ENCODE measurements around the gene CNN2. TPM values are rescaled to one million over a fixed set of nuclear protein-coding genes. Genes with fewer than 3 reads are reported as not detected.

The CNN2 gene
- total RNA-seq, 1 donor from 2014 or later: 163 TPM

DNA sequence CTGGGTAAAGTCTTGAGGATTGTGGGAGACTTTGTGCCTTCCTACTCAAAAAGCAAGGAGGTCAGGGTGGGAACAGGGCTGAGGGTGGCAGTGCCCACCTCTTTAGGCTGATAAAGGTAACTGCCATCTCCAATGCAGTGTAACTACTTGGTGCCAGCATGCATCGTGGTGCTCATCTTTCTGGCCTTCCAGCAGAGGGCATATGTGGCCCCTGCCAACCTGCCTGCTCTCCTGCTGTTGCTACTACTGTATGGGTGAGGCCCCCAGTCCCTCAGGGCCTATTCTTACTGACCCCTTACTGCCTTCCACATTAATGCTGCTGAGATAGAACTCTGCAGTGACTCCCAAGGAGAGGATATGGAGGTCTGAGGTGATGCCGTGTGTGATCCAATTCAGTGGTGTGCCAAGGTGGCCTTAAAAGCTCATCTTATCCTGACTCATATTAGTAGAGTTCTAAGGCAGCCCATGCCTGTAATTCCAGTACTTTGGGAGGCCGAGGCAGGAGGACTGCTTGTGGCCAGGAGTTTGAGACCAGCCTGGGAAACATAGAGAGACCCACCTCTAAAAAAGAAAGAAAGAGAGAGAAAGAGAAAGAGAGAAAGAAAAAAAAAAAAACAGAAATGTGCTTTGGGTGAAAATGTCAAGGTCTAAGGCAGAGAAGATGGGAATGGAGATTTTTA is 30.9 kb downstream of the CNN2 start:
- Mint-ChIP-seq H3K4me1 (ENCODE audit: low read depth) (peaks cover 9% of the 10 kb centered on the region), H3K9me3 (no peaks in the 10 kb centered on the region), H3K27me3 (ENCODE audit: low read depth) (no peaks in the 10 kb centered on the region), H3K27ac (peak overlapping the region; percentile 60), H3K36me3 (ENCODE audit: low read depth) (peaks cover 16% of the 10 kb centered on the region), H3K4me3 (ENCODE audit: low read depth) (no peak overlapping the region)
- intact Hi-C loops (cut with micrococcal nuclease): no loop called here
- DNase-seq (ENCODE audit: low spot score): no peak

DNA sequence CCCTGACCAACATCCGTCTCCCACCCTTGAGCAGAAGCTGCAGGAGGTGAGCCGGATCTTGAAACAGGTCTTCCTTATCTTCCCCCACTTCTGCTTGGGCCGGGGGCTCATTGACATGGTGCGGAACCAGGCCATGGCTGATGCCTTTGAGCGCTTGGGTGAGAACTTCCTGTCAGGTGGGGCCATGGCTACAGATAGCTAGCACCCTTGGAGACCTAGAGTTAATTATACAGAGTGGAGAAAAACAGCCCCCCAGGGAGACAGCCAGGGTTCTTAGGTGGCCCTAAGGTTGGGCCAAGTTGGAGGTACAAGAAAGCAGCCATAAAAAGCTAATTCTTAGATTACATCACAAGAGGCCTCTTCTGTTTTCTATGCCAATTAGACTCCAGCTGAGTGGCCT is 31.7 kb downstream of the CNN2 start:
- Mint-ChIP-seq H3K4me3 (ENCODE audit: low read depth) (no peak overlapping the region), H3K9me3 (no peaks in the 10 kb centered on the region), H3K36me3 (ENCODE audit: low read depth) (peaks cover 16% of the 10 kb centered on the region), H3K4me1 (ENCODE audit: low read depth) (peaks cover 9% of the 10 kb centered on the region), H3K27me3 (ENCODE audit: low read depth) (no peaks in the 10 kb centered on the region), H3K27ac (no peak overlapping the region)
- intact Hi-C loops (cut with micrococcal nuclease): no loop called here
- DNase-seq (ENCODE audit: low spot score): no peak

DNA sequence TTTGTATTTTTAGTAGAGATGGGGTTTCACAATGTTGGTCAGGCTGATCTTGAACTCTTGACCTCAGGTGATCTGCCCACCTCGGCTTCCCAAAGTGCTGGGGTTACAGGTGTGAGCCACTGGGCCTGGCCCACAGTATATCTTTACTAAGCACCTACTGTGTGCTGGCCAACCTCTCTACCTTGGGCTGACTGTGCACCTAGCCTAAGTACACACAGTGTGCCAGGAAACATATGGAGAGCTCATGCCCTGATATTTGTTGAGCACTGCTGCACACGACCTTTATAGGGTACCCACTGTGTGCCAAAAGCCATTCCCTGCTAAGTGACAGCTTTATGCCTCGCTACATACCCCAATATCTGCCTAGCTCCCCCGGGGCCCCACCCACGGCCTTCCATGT is 34.3 kb downstream of the CNN2 start:
- no peaks in the 10 kb centered on the region for H3K27me3 Mint-ChIP-seq (ENCODE audit: low read depth)
- intact Hi-C loops (cut with micrococcal nuclease): no loop called here
- no peaks in the 10 kb centered on the region for H3K9me3 Mint-ChIP-seq
- H3K4me3 Mint-ChIP-seq (ENCODE audit: low read depth): no peak overlapping the region
- peaks cover 20% of the 10 kb centered on the region for H3K4me1 Mint-ChIP-seq (ENCODE audit: low read depth)
- DNase-seq (ENCODE audit: low spot score): no peak
- H3K27ac Mint-ChIP-seq: no peak overlapping the region
- H3K36me3 Mint-ChIP-seq (ENCODE audit: low read depth): peaks cover 16% of the 10 kb centered on the region

DNA sequence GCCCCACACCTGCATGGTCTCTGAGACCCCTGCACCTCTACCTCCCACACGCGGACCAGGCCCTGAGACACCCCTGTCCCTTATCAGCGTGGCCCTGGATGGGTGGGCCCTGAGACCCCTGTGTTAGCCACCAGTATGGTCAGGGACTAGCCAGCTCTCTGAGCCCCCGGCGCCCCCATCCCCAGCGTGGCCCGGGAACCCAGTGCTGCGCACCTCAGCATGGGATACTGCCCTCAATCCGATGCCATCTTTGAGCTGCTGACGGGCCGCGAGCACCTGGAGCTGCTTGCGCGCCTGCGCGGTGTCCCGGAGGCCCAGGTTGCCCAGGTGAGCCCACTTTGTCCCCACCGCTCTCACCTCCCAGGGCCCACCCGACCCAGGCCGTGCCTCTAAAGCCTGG is 35.6 kb downstream of the CNN2 start:
- Mint-ChIP-seq H3K4me3 (ENCODE audit: low read depth) (no peak overlapping the region), H3K4me1 (ENCODE audit: low read depth) (peaks cover 20% of the 10 kb centered on the region), H3K27me3 (ENCODE audit: low read depth) (no peaks in the 10 kb centered on the region), H3K27ac (no peak overlapping the region), H3K9me3 (no peaks in the 10 kb centered on the region), H3K36me3 (ENCODE audit: low read depth) (peaks cover 8% of the 10 kb centered on the region)
- intact Hi-C loops (cut with micrococcal nuclease): no loop called here
- no peak for DNase-seq (ENCODE audit: low spot score)

DNA sequence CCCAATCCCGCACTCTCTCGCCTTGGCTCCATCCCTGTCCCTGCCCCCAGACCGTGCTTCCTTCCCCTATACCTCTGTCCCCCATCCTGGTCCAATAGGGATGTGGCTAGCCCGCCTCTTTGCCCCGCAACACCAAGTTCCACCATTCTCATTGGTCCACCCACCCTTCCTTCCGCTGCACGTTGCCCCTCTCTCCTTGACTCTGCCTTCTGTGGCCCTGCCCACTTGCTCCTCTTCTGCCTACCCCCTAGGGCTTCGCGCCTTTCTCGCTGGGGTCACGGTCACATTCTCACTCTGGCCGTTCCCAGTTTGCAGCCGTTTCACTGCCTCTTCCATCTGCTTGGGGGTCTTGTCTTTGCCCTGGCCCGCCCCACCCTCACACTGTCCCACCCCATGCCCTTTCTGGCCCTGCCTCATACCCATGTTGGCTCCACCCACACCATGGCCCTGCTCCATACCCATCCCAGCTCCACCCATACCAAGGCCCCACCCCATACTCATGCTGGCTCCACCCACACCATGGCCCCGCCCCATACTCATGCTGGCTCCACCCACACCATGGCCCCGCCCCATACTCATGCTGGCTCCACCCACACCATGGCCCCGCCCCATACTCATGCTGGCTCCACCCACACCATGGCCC is 36.1 kb downstream of the CNN2 start:
- Mint-ChIP-seq H3K36me3 (ENCODE audit: low read depth) (peaks cover 5% of the 10 kb centered on the region), H3K27me3 (ENCODE audit: low read depth) (no peaks in the 10 kb centered on the region), H3K4me1 (ENCODE audit: low read depth) (peaks cover 16% of the 10 kb centered on the region), H3K9me3 (no peaks in the 10 kb centered on the region), H3K4me3 (ENCODE audit: low read depth) (no peak overlapping the region), H3K27ac (no peak overlapping the region)
- intact Hi-C loops (cut with micrococcal nuclease): no loop called here
- DNase-seq (ENCODE audit: low spot score): no peak

DNA sequence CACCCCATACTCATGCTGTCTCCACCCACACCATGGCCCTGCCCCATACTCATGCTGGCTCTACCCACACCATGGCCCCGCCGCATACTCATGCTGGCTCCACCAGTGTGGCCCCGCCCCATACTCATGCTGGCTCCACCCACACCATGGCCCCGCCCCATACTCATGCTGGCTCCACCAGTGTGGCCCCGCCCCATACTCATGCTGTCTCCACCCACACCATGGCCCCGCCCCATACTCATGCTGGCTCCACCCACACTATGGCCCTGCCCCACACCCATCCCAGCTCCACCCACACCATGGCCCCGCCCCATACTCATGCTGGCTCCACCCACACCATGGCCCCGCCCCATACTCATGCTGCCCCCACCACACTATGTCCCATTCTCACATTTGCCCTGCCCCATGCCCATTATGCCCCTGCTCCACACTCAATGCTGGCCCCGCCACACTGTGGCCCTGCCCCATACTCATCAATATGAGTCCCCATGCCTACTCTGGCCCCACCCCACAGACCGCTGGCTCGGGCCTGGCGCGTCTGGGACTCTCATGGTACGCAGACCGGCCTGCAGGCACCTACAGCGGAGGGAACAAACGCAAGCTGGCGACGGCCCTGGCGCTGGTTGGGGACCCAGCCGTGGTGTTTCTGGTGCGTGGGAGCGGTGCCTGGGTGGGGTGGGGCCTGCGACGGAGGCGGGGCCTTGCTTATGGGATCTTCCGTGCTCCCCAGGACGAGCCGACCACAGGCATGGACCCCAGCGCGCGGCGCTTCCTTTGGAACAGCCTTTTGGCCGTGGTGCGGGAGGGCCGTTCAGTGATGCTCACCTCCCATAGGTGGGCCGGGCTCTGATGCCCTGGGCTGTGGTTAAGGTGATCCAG is 36.9 kb downstream of the CNN2 start:
- Mint-ChIP-seq H3K9me3 (no peaks in the 10 kb centered on the region), H3K36me3 (ENCODE audit: low read depth) (peaks cover 3% of the 10 kb centered on the region), H3K27ac (no peak overlapping the region), H3K27me3 (ENCODE audit: low read depth) (no peaks in the 10 kb centered on the region), H3K4me1 (ENCODE audit: low read depth) (peaks cover 11% of the 10 kb centered on the region), H3K4me3 (ENCODE audit: low read depth) (no peak overlapping the region)
- DNase-seq (ENCODE audit: low spot score): peak; percentile 68
- intact Hi-C loops (cut with micrococcal nuclease): no loop called here

DNA sequence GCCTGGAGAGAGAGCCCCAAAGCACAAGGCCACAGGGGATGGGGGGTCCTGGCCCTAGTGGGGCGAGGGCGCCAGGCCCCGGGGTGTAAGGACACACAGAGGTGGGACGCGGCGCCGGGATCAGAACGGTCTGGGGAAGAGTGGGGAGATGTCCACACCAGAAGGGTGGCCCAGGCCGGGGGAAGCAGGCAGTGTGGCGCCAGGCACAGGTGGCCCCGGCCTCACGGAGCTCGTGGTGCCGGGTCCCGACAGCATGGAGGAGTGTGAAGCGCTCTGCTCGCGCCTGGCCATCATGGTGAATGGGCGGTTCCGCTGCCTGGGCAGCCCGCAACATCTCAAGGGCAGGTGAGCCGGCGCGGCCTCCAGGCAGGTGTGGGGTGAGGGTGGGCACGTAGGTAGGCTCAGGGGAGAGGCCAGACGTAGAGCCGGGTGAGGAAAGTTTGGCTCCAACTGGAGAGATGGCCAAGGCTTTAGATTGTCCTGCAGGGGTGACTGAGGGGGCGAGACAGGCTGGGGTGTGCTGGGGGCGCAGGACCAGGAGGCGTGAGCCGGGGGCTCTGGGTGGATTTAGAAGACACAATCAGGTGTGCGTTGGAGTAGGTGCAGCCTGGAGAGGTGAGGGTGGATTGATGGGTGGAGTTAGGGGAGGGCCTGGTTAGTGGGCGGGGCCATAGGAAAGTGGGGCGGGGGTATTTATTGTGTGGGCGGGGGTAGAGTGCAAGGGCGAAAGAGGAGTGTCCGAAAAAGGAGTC is 37.7 kb downstream of the CNN2 start:
- H3K4me1 Mint-ChIP-seq (ENCODE audit: low read depth): peaks cover 15% of the 10 kb centered on the region
- H3K27ac Mint-ChIP-seq: no peak overlapping the region
- DNase-seq (ENCODE audit: low spot score): no peak
- H3K27me3 Mint-ChIP-seq (ENCODE audit: low read depth): no peaks in the 10 kb centered on the region
- peaks cover 10% of the 10 kb centered on the region for H3K36me3 Mint-ChIP-seq (ENCODE audit: low read depth)
- H3K4me3 Mint-ChIP-seq (ENCODE audit: low read depth): no peak overlapping the region
- intact Hi-C loops (cut with micrococcal nuclease): no loop called here
- H3K9me3 Mint-ChIP-seq: no peaks in the 10 kb centered on the region

DNA sequence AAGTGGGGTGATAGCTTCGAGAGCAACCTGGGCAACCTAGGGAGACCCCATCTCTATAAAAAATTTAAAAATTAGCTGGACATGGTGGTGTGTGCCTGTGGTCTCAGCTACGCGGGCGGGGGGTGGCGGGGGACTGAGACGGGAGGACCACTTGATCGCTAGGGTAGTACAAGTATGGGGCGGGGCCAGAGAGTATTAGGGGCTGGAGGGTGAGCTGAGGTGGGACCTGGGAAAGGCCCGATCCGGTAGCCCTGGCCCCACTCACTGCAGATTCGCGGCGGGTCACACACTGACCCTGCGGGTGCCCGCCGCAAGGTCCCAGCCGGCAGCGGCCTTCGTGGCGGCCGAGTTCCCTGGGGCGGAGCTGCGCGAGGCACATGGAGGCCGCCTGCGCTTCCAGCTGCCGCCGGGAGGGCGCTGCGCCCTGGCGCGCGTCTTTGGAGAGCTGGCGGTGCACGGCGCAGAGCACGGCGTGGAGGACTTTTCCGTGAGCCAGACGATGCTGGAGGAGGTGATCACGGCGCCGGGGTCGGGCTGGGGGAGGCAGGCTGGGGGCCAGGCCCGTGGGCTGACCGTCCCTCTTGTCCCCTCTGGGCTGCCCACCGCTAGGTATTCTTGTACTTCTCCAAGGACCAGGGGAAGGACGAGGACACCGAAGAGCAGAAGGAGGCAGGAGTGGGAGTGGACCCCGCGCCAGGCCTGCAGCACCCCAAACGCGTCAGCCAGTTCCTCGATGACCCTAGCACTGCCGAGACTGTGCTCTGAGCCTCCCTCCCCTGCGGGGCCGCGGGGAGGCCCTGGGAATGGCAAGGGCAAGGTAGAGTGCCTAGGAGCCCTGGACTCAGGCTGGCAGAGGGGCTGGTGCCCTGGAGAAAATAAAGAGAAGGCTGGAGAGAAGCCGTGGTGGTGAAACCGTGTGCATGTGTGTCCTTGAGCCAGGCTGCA is 38.5 kb downstream of the CNN2 start:
- Mint-ChIP-seq H3K27me3 (ENCODE audit: low read depth) (no peaks in the 10 kb centered on the region), H3K4me3 (ENCODE audit: low read depth) (peak overlapping the region; percentile 13), H3K9me3 (no peaks in the 10 kb centered on the region), H3K36me3 (ENCODE audit: low read depth) (peaks cover 16% of the 10 kb centered on the region), H3K27ac (peak overlapping the region; percentile 60), H3K4me1 (ENCODE audit: low read depth) (peaks cover 20% of the 10 kb centered on the region)
- intact Hi-C loops (cut with micrococcal nuclease): loop anchor here (5.0 kb wide), 1 partner anchor 38 kb away; the partner anchor contains the start of gene CNN2
- peak; percentile 72 for DNase-seq (ENCODE audit: low spot score)

DNA sequence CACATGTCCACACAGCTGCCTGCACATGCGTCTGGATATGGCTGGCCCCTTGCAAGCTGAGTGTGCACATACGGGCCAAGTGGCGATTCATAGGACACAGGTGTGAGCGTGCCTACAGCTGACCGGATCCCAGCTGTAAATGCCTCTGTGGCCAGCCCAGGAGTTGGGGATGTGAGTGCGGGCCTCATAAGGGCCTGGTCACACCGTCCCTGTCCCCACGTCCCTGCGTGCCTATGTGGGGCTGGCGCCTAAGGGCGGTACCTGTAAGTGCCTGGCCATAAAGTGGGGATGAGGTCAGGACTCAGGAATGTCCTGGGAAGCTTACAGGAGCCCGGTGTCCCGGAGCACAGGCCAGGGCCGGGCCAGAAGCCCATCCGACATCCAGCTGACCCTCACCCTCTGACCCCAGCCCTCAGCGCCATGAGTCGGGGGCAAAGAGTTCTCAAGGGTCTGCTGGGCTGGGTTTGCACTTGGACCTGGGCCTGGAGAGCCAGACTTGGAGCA is 39.2 kb downstream of the CNN2 start:
- intact Hi-C loops (cut with micrococcal nuclease): loop anchor here (5.0 kb wide), 1 partner anchor 38 kb away; the partner anchor contains the start of gene CNN2
- Mint-ChIP-seq H3K4me3 (ENCODE audit: low read depth) (peak overlapping the region; percentile 53), H3K4me1 (ENCODE audit: low read depth) (peaks cover 20% of the 10 kb centered on the region), H3K27ac (no peak overlapping the region), H3K9me3 (no peaks in the 10 kb centered on the region), H3K36me3 (ENCODE audit: low read depth) (peaks cover 16% of the 10 kb centered on the region), H3K27me3 (ENCODE audit: low read depth) (no peaks in the 10 kb centered on the region)
- no peak for DNase-seq (ENCODE audit: low spot score)

DNA sequence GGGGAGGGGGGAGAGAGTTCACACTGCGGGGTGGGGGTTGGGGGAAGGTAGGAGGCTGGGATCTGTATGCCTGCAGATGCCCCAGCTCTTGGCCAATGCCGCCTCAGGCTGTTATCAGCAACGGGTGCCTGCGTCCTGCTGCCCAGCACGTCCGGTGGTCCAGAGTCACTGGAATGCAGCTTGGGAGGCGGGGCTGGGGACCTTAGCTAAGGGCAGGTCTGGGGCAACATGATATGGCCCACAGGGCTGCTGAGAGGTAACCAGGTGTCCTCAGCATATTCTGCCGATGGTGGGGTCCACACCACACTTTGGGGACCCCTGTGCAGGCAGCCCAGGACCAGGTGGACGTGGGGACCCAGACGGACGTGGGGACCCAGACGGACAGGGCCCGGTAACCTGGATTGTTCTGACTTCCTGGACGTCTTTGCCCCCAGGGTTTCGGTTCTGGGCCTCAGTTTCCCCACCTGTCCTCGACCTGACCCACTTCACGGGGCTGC is 39.9 kb downstream of the CNN2 start:
- peaks cover 16% of the 10 kb centered on the region for H3K36me3 Mint-ChIP-seq (ENCODE audit: low read depth)
- peak overlapping the region; percentile 57 for H3K4me3 Mint-ChIP-seq (ENCODE audit: low read depth)
- no peak overlapping the region for H3K27ac Mint-ChIP-seq
- intact Hi-C loops (cut with micrococcal nuclease): loop anchor here (5.0 kb wide), 1 partner anchor 39 kb away; the partner anchor contains the start of gene CNN2
- H3K4me1 Mint-ChIP-seq (ENCODE audit: low read depth): peaks cover 20% of the 10 kb centered on the region
- no peaks in the 10 kb centered on the region for H3K9me3 Mint-ChIP-seq
- no peak for DNase-seq (ENCODE audit: low spot score)
- no peaks in the 10 kb centered on the region for H3K27me3 Mint-ChIP-seq (ENCODE audit: low read depth)

DNA sequence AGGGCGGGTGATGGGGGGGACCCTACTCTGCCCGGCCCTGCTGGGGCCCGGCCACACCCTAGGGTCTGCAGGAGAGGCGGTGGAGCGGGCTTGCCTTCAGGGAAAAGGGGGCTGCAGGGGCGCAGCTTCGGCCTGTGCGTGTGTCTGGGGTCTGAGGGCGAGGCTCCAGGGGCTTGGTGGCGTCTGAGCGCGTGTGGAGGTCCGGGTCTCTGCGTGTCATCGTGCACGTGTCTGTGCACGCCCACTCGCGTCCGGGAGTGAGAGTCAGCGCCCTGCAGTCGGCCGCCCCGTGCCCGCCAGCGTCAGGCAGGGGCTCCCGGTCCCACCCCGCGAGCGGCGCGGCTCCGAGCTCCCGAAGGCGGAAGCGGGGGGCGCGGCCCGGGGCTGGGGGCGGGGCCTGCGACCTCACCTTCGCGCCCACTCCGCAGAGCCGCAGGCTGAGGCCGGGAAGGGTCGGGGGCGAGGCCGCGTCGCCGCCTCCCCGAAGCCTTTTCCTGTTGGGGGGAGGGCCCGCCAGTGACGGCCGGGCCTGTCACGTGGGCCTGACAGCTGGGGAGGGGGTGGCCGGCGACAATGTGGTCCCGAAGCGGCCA is 40.4 kb downstream of the CNN2 start, which contains the start of gene ARHGAP45:
TSS of gene ARHGAP45 (plus strand) at position 420 of the 593 bp plus-strand sequence. CDS start 239 bp downstream, outside the sequence.
- DNase-seq (ENCODE audit: low spot score): peak; percentile 86
- H3K9me3 Mint-ChIP-seq: no peaks in the 10 kb centered on the region
- H3K4me3 Mint-ChIP-seq (ENCODE audit: low read depth): peak within 1 kb of the TSS; percentile 87
- peak within 1 kb of the TSS; percentile 88 for H3K27ac Mint-ChIP-seq
- no peaks in the 10 kb centered on the region for H3K27me3 Mint-ChIP-seq (ENCODE audit: low read depth)
- peaks cover 20% of the 10 kb centered on the region for H3K36me3 Mint-ChIP-seq (ENCODE audit: low read depth)
- intact Hi-C loops (cut with micrococcal nuclease): loop anchor here (5.0 kb wide), 1 partner anchor 40 kb away; the partner anchor contains the start of gene CNN2
- peaks cover 23% of the 10 kb centered on the region for H3K4me1 Mint-ChIP-seq (ENCODE audit: low read depth)
